ENCODE results near the gene FMNL1.
"Not testable (repeated sequence)": the region's sequence is repeated elsewhere in the genome, so short reads cannot be mapped to it uniquely, and the experiment has no call there.

Gene FMNL1

GRCh38 chr17:45236282-45236606 lies 14.6 kb downstream of the FMNL1 start:
- no peak for DNase-seq

GRCh38 chr17:45237686-45238085 lies 16.0 kb downstream of the FMNL1 start:
- DNase-seq: no peak

- no peak for DNase-seq
Observed at GRCh38 chr17:45238155-45238774, 16.6 kb downstream of the FMNL1 start.

DNA sequence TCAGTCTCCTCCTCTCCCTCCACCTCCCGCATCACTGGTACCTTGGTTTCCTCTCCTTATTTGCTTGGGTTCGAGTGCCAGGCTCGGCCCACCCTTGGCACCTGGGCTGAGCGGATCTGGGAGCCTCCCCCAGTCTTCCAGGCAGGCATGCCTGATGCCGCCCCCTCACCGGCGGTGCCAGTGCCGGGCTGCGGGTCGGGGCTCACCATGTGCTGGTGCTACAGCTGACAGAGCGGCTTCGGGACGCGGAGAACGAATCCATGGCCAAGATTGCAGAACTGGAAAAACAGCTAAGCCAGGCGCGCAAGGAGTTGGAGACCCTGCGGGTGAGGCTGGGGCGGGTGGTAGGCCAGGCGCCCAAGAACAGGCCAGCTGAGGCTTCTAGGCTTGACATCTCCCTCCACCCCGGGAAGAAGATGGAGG lies 19.2 kb downstream of the FMNL1 start:
- DNase-seq: no peak

DNA sequence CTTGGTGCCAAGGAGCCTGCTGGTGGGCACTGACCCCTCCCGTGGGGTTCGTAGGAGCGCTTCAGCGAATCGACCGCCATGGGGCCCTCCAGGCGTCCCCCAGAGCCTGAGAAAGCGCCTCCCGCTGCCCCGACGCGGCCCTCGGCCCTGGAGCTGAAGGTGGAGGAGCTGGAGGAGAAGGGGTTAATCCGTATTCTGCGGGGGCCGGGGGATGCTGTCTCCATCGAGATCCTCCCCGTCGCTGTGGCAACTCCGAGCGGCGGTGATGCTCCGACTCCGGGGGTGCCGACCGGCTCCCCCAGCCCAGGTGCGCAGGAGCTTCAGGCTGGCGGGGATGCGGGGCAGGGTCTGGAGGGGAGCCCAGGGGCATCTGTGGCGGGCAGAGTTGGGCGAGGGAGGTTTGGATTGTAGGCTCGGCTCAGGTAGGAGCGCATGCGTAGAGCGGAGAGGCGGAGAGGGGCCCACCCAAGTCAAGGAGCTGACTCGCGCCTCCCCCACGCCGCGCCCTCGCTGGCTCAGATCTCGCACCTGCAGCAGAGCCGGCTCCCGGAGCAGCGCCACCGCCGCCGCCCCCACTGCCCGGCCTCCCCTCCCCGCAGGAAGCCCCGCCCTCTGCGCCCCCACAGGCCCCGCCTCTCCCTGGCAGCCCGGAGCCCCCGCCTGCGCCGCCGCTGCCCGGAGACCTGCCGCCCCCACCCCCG lies 19.8 kb downstream of the FMNL1 start:
- DNase-seq: no peak

GRCh38 chr17:45242029-45242414 lies 20.3 kb downstream of the FMNL1 start:
- DNase-seq: no peak

GRCh38 chr17:45243750-45244149 lies 22.1 kb downstream of the FMNL1 start:
- no peak for DNase-seq

DNA sequence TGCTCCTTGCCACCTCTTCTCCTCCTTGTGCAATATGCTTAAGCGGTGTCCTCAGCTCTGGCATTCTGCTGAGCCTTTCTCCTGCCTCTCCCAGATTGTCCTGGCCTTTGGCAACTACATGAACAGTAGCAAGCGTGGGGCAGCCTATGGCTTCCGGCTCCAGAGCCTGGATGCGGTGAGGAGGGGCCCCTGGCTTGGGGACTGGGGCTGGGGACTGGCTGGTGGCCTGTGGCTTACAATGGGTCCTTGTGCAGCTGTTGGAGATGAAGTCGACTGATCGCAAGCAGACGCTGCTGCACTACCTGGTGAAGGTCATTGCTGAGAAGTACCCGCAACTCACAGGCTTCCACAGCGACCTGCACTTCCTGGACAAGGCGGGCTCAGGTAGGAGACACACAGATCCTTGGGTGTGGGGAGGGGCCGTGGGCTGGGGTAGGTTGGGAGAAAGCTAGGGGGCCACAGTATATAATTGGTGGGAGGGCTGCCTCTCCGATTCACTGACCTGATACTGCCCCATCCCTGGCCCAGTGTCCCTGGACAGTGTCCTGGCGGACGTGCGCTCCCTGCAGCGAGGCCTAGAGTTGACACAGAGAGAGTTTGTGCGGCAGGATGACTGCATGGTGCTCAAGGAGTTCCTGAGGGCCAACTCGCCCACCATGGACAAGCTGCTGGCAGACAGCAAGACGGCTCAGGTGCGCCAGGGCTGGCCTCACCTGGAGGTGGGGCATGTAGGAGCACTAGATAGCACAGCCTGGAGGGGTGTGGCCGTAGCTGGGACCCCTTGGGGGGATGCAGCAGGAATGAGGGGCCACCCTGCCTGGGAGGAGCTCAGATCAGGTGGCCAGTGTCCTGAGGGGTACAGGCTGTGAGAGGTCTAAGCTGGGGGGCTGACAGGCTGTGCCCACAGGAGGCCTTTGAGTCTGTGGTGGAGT lies 23.3 kb downstream of the FMNL1 start:
- no peak for DNase-seq

- no peak for DNase-seq
Observed at GRCh38 chr17:45246338-45246737, 24.7 kb downstream of the FMNL1 start.

- no peak for DNase-seq
Observed at GRCh38 chr17:45246861-45247428, 25.3 kb downstream of the FMNL1 start.

DNA sequence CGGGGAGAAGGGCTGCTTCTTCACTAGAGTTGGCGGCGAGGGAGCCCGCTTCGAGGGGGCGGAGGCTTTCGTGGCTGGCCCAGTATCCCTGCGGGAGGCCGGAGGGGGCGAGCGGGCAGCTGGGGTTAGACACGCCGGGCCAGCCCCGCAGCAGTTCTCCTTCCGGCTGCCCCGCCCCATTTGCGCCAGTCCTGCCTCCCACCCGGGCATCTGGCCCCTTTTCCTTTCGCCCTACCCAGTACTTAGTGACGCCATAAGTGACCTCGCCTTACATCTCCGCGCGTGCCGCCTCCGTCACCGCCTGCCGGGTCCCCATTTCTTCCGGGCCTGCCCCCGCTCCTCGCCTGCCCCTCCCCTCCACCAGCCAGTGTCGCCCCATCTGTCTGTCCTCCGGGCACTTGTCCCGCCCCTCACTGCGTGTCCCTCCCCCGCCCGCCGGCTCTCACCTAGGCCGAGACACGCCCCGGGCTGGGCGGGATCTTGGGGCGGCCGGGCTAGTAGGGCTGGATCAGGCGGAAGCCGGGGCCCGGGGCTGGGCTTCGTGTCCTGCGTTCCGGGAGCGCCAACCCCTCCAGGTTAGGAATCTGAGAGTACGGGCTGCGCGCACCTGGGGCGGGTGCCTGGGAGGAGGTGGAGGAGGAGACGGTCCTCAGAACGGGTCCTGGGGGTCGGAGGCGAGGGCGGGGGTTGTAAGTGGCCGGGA lies 25.9 kb downstream of the FMNL1 start:
- peak; percentile 93 to 98 for DNase-seq

- no peak for DNase-seq
Observed at GRCh38 chr17:45248132-45248957, 26.7 kb downstream of the FMNL1 start.

- no peak for DNase-seq
Observed at GRCh38 chr17:45251931-45252330, 30.2 kb downstream of the FMNL1 start.

- not testable (repeated sequence) for DNase-seq
Observed at GRCh38 chr17:45253237-45253636, 31.6 kb downstream of the FMNL1 start.

GRCh38 chr17:45253879-45254278 lies 32.2 kb downstream of the FMNL1 start:
- no peak for DNase-seq

- no peak for DNase-seq
Observed at GRCh38 chr17:45255358-45255757, 33.7 kb downstream of the FMNL1 start.

GRCh38 chr17:45256114-45256966 lies 34.7 kb downstream of the FMNL1 start:
- DNase-seq: no peak

DNA sequence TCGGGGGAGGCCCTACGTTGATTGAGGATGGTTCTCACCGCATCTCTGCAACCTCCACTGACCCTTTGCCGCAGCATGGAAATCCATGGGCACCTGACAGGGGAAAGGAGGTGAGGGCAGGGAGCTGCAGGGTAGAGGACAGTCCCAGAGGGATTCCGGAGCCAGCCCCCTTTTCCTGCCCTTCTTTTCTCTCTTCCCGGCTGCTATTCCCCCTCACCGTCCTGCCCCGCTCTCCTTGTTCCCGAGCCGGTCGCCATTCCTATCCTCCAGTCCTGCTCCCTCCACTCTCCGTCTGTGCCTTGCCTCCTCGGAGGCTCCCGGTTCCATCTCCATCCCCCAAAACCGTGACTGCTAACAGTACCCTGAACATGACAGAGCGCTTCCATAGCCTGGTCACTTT lies 35.4 kb downstream of the FMNL1 start:
- DNase-seq: no peak

GRCh38 chr17:45258981-45259380 lies 37.3 kb downstream of the FMNL1 start:
- DNase-seq: no peak

DNA sequence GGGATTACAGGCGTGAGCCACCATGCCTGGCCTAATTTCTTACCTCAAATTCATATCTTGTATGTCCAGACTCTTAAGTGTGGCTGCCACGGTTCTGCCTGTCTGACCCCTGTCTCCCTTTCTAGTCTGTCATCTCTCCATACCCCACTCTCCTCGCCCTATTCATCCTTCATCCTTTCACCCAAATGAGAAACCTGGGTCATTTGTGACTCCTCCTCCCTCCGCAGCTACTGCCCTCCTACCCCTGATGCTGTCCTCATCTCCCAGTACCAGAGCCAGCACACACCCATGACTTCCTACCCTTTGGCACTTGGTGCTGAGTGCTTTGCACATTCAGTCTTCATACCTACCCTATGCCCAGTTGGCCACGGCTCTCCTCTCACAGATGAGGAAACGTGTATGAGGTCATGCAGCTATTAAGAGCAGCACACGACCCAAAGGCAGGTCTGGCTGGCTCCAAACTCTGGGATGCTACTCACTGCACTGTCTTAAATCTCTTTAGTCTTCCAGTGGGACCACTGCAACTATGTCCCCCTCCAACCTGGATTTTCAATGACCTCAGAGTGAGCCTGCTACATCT lies 38.6 kb downstream of the FMNL1 start:
- no peak for DNase-seq

Measured in SW 1271 (cell line).